Stimulated activated CD4-positive, alpha-beta T cell treated with anti-CD3 and anti-CD28 coated beads, Interleukin-4, amount 100 ng/mL, for 1 hour (primary cell): ENCODE measurements around the gene KCNG2.
"Not testable (repeated sequence)": the region's sequence is repeated elsewhere in the genome, so short reads cannot be mapped to it uniquely, and the experiment has no call there.

Source experiments
- DNase-seq: peaks from one replicate; pipeline ENCODE4 v3.0.0-alpha.2; 2020

KCNG2 gene

GRCh38 chr18:79797518-79798345 lies at the start of gene KCNG2:
Gene KCNG2, plus strand, starts transcription at chr18:79797938. Its CDS starts 65,730 bp downstream, at chr18:79863668.
- DNase-seq: peak; percentile 15

- no peak for DNase-seq
Observed at GRCh38 chr18:79748321-79749180, 49.2 kb upstream of the KCNG2 start.

GRCh38 chr18:79749251-79750191 lies 48.2 kb upstream of the KCNG2 start:
- DNase-seq: no peak

- DNase-seq: no peak
Observed at GRCh38 chr18:79750980-79751571, 46.7 kb upstream of the KCNG2 start.

- DNase-seq: not testable (repeated sequence)
Observed at GRCh38 chr18:79751918-79752578, 45.7 kb upstream of the KCNG2 start.

- not testable (repeated sequence) for DNase-seq
Observed at GRCh38 chr18:79752946-79753345, 44.8 kb upstream of the KCNG2 start.

GRCh38 chr18:79753391-79753851 lies 44.3 kb upstream of the KCNG2 start:
- DNase-seq: no peak

GRCh38 chr18:79754022-79754761 lies 43.5 kb upstream of the KCNG2 start:
- DNase-seq: no peak

GRCh38 chr18:79754831-79755351 lies 42.8 kb upstream of the KCNG2 start:
- no peak for DNase-seq

GRCh38 chr18:79755496-79756142 lies 42.1 kb upstream of the KCNG2 start:
- DNase-seq: no peak

GRCh38 chr18:79756143-79756500 lies 41.6 kb upstream of the KCNG2 start:
- DNase-seq: no peak

GRCh38 chr18:79756826-79757225 lies 40.9 kb upstream of the KCNG2 start:
- DNase-seq: no peak

GRCh38 chr18:79760348-79760747 lies 37.4 kb upstream of the KCNG2 start:
- DNase-seq: no peak

GRCh38 chr18:79760881-79761280 lies 36.9 kb upstream of the KCNG2 start:
- no peak for DNase-seq

- no peak for DNase-seq
Observed at GRCh38 chr18:79763407-79763806, 34.3 kb upstream of the KCNG2 start.

- no peak for DNase-seq
Observed at GRCh38 chr18:79764131-79764530, 33.6 kb upstream of the KCNG2 start.

GRCh38 chr18:79765491-79766245 lies 32.1 kb upstream of the KCNG2 start:
- no peak for DNase-seq

GRCh38 chr18:79766308-79766707 lies 31.4 kb upstream of the KCNG2 start:
- DNase-seq: no peak

GRCh38 chr18:79768745-79769144 lies 29.0 kb upstream of the KCNG2 start:
- DNase-seq: no peak
